Epithelial cell of umbilical artery (primary cell): ENCODE data around the gene OR6C70. TPM values are rescaled to one million over a fixed set of nuclear protein-coding genes. Genes with fewer than 3 reads are reported as not detected.

ENCODE experiments used
- total RNA-seq: library from RNA; depleted of rRNA; stranded (reverse); fragments of >200 nt; gene quantifications from 2 replicates; pipeline ENCODE4 v1.2.3, GENCODE V29; 2014

OR6C70 gene
- not detected in 2 replicates for total RNA-seq

DNA sequence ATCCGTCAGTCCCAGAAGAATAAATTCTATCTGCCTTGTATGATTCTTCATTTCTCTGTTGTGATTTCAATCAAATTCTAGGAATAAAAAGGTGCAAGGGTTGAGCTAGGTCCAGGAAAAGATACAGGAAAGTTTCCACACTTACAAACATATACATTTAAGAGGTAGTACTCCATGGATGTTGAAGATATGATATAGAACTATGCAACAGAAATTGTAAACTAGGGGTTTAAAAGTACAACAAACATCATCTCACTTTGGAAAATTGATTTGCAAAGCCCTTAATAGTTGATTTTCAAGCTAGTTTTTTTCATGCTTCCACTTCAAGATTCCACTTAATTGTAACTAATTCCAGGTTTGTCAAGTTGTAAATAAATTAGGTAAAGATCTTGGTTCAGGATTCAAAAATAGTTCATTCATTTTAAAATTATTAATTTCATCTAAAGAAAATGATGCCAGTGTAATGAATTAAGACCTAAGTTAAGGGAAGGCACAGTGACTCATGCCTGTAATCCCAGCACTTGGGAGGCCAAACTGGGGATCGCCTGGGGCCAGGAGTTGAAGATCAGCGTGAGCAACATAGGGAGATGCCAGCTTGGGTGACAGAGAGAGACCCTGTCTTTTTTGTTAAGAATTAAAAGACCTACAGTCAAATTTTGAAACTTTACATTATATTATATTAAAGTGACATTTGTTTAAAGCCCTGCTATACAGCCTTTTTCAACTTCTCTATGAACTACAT lies at the start of gene OR6C70:
Gene OR6C70, minus strand, starts transcription at position 51 of the 742 bp plus-strand sequence. Its CDS starts 0 bp downstream, at position 51.

DNA sequence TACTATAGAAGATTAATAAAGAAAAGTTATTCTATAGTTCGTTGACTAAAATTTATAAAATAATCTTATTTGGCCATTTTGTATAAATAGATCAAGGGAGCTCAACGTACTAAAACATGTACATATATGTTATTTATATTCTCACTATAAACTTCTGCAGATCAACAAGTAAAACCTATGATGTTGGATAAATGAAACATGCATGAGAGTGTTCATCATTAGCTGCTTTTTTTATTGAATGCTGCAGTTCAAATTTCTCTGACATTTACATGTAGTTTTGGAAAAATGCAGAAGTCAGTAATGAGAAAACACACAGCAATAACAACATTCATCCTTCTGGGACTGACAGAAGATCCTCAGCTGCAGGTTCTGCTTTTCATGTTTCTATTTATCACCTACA lies 22.1 kb upstream of the OR6C70 start, which contains the start of gene OR6C68:
Gene OR6C68, plus strand, starts transcription at position 301 of the 400 bp plus-strand sequence. Its CDS starts 0 bp downstream, at position 301.

DNA sequence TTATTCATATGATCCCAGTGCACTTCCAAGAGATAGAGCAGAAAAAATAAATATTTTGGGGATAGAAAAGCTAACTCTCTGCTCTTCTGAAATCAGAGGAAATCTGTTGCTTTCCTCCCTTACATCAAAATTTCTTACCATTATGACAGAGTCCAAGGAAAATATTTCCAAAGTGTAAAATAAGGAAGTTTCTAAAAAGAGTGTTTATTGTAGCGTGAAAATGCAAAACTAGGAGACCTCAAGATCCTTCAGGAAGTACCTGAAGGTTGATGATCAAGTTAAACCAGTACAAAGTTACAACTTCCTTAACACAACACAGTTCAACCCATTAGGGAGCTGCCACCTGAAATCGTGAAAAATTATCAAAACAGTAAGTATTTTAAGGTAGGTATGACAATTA lies 26.2 kb downstream of the OR6C70 start, which contains the start of gene OR6C2:
Gene OR6C2, plus strand, starts transcription at position 301 of the 400 bp plus-strand sequence. CDS start 8,138 bp downstream, outside the sequence.

DNA sequence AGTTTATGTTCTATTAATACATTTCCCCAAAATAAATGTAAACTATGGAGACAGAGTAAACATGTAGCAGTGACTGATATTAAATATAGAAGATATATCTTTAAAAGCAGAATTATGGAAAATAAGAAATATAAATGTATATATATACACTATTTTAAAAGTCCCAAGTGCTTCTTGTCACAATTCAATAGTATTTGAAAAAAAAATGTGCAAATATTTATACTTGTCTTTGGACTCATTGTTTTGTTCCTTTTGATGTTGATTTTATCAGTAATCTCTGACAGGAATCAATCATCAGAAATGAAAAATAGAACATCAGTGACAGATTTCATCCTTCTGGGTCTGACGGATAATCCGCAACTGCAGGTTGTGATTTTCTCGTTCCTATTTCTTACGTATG lies 44.0 kb downstream of the OR6C70 start, which contains the start of gene OR6C76:
Gene OR6C76, plus strand, starts transcription at position 301 of the 400 bp plus-strand sequence. Its CDS starts 0 bp downstream, at position 301.

Other genes starting within 250 kb of the OR6C70 start
- not detected in 2 replicates for gene OR10A7, start 249.1 kb downstream of the OR6C70 start, total RNA-seq
- not detected in 2 replicates for gene OR6C74, start 225.5 kb downstream of the OR6C70 start, total RNA-seq
- not detected in 2 replicates for gene OR6C6, start 173.6 kb downstream of the OR6C70 start, total RNA-seq
- gene OR6C1, start 155.8 kb downstream of the OR6C70 start, total RNA-seq = not detected in 2 replicates
- gene OR6C3, start 139.4 kb downstream of the OR6C70 start, total RNA-seq = not detected in 2 replicates
- not detected in 2 replicates for gene OR6C75, start 107.2 kb downstream of the OR6C70 start, total RNA-seq
- not detected in 2 replicates for gene OR6C65, start 69.6 kb downstream of the OR6C70 start, total RNA-seq
- gene OR6C76, start 43.9 kb downstream of the OR6C70 start, total RNA-seq = not detected in 2 replicates
- gene OR6C2, start 26.1 kb downstream of the OR6C70 start, total RNA-seq = not detected in 2 replicates
- gene OR6C68, start 22.2 kb upstream of the OR6C70 start, total RNA-seq = not detected in 2 replicates
- not detected in 2 replicates for gene OR6C4, start 79.5 kb upstream of the OR6C70 start, total RNA-seq
- not detected in 2 replicates for gene OR2AP1, start 102.3 kb upstream of the OR6C70 start, total RNA-seq
- gene OR10P1, start 166.8 kb upstream of the OR6C70 start, total RNA-seq = not detected in 2 replicates
- 0.32 and 1.7 TPM in 2 replicates for gene ITGA7, start 237.8 kb upstream of the OR6C70 start, total RNA-seq
- 70.5 and 93.6 TPM in 2 replicates for gene BLOC1S1, start 245.9 kb upstream of the OR6C70 start, total RNA-seq